GM15510 (cell line): ENCODE results near the gene COL5A2.

Experiments
- POLR2A ChIP-seq: IDR thresholded peaks from 3 replicates; pipeline ENCODE4 v1.6.1; 2011; ENCODE audit warnings: borderline replicate concordance; ENCODE audit not compliant: insufficient read length; ENCODE audit errors: extremely low read depth

Gene COL5A2

DNA sequence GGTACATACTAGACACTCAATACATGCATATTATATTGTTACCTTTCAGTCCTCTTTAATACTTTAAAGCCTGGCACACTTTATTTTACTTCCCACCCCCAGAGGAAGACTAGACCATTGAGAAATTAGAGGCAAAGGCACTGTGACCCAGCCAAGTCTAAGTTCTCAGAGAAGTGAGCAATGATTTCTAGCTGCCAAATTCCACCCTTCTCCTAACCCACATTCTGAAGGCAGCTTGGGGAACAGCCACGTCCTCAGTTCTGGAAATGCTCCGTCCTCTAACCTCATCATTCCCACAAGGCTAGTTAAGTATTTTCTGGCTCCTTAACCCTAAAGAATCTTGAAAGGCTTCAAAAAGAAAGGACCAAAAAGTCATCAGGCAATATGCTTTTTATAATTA lies 86.6 kb downstream of the COL5A2 start:
- TF ChIP-seq POLR2A = no peak

DNA sequence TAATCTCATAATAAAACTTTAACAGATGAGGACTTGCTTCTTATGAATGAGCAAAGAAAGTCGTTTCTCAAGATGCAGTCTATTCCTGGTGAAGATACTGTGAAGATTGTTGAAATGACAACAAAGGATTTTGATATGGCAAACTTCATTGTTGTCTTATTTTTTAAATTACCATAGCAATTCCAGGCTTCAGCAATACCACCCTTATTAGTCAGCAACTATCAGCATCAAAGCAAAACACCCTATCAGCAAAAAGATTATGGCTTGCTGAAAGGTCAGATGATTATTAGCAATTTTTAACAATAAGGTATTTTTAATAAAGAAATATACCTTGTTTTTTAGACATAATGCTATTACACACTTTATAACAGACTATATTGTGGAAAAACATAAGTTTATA lies 88.3 kb downstream of the COL5A2 start:
- no peak for TF ChIP-seq POLR2A

DNA sequence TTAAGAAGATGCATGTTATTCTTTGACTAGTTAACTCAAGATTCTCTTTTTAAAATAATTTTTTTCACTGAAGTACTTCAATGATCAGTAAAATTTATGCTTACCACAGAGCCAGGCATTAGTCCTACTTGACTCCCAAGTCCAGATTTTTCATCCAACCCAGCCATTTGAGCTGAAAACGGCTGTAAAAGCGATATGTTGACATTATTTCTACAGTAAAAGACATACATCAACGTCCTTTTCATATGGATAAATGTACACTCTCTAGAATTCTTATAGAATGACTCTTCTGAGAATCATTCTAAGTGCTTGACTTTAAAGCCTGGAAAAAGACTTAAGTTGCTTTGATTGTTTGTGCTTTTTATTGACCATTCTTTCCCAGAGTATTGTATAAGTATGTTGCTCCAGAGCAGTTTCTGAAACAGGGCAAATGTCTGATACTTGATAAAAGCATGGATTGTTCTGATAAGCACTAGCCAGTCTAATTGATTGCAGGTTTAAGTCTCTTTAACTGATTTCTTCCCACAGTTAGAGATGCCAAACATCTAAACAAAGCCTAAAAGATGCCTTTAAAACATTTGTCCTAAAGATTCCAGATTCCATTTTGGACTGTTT lies 90.9 kb downstream of the COL5A2 start:
- TF ChIP-seq POLR2A = no peak

DNA sequence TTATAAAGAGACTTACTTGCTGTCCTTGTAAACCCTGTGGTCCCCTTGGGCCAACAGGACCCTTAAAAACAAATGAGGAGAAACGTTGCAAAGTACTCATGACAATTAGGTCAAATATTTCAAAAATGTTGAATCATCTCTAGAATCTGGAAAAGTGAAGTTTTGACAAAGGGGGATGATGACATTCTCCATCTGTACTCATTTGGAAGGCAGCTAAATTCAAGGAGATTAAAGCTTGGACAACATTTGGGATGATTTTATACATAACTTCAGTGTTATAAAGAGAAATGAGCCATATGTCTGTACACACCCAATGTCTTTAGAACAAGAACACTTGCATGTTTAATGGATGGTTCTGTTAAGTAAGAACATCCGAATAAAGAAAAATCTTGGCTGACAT lies 92.9 kb downstream of the COL5A2 start:
- no peak for TF ChIP-seq POLR2A

DNA sequence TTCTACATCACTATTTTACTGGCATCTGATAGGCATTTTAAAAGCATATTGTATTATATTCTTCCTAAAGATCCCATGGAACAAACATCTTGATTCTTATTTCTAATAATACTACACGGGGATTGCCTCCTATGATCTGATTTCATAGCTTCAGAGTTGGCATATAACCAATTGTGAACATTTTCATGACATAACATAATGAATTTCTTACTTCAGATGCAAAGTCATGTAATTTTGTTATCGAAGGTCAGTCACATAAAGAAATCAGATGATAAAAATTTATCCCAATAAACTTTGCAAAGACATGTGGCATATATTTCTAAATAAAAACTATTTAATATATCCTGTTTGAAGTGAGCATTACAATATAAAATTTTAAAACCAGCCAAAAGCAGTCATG lies 93.3 kb downstream of the COL5A2 start:
- no peak for TF ChIP-seq POLR2A

DNA sequence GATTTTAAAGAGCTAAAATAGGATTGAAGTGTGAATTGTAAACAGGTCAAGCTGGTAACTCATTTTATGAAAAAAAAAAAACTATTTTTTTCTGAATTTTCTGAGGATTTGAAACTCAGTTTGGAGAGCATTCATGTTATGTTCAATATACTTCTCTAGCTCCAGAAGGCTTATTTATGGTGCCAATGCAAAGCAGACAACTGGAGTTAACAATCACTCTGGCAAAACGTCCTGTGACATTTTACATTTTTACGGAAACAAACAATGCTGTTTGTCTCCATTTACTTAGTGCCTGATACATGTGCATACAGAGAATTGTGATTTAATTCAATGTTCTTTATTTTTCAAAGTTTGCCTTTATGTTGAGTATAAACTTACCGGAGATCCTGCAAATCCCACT lies 96.0 kb downstream of the COL5A2 start:
- TF ChIP-seq POLR2A = no peak

DNA sequence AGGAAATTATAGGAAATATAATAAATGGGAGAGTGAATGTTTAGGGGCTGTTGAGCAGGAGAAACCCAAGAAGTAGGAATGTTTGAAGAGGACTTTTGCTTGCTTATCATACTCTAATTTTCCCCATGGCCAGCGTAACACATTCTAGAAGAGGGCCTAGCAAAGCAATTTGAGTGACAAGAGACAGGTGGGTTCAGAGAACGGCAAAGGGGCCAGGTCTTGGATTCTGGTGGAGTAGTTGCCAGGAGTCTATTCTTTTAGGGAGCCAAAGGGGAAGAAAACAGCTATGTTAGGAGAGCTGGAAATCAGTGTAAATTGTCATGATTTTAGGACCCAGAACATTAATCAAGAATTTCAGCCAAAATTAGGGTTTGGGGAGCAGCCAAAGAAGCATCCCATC lies 96.5 kb downstream of the COL5A2 start:
- no peak for TF ChIP-seq POLR2A

DNA sequence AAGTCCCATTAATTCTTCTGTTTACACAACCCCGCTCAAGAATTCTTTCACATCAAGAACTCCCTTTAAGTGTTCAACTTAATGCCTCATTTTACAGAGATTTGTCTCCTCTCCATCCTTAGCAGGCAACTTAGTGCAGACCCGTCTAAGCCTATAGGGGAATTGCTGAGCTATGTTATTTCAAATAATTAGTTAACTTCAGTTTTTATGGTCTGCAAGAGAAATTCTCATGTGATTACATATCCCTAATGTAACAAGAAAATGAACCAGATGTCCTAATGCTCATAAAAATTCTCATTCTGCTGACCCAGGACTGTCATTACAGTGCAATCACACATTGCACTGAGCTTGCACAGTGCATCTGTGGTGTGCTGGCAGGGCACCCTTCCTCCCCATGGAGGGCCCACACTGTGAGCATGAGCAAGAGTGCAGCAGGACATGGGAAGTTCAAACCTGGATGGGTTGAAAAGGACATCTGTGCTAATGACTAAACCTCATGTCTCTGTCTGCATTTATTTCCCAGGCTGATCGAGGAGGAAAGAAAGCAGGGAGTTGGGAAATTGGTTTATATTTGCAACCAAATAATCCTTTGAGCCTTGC lies 97.1 kb downstream of the COL5A2 start:
- TF ChIP-seq POLR2A = no peak

DNA sequence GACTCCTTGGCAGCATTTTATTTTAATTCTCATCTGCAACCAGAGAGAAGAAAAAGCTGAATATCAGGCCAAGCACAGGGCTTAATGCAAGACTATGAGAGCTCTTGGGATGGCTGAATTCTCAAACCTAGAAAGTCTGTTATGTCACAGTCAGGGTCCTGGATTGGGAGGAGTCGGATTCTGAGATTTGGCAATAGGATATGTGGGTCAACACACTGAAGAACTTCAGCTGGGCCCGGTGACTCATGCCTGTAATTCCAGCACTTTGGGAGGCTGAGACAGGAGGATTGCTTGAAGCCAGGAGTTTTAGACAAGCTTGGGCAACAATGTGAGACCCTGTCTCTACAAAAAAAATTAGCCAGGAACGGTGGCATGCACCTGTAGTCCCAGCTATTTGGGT lies 103.0 kb downstream of the COL5A2 start:
- TF ChIP-seq POLR2A = no peak

DNA sequence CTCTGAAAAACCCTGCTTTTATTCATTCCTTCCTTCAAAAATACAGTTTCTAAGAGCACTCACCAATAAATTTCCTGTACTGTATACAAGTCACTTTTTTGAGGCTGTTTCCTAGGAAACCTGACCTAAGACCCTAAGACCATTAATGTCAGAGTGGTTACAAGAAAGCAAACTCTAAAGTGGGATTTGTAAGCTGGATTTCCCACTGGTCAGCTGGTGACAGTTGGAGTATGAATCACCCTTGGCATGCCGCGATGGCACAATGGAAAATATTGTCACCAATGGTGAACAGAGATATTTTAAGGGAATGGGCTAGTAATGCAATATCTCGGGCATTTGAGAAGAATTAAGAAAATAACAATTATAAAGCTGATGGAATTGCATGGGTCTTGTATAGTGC lies 103.4 kb downstream of the COL5A2 start:
- TF ChIP-seq POLR2A = no peak

DNA sequence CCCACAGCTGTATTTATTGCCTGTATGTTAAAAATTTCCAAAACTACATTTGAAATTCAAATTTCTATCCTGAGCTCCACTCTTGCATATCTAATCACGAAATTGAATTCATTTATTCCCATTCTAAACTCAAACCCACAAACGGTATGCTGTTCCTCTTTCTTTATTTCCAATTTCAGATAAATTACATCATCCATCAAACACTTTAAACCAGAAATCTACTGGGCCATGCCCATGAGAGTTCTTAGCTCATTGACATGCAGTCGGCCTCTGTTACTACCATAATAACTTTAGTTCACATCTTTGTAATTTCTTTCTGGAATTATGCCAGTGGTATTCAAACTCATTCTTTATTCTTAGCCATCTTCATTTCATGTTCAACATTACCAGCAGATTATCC lies 105.1 kb downstream of the COL5A2 start:
- no peak for TF ChIP-seq POLR2A

DNA sequence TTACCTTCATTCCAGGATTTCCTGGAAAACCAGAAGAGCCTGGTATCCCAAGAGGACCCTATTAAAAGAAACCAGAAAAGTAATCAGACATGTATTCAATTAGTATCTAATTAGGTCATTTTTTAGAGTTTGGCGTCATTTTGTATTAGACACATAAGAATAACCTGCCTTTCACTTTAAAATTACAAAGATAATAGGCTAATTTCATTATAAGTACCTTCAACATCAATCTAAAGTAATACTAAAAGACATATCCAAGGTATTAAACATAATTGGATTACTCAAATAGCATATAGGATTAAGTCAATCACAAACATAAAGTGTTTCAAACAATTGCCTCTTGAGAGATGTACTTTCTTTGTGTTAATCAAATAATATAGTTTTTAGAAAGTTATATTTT lies 107.5 kb downstream of the COL5A2 start:
- TF ChIP-seq POLR2A = no peak

DNA sequence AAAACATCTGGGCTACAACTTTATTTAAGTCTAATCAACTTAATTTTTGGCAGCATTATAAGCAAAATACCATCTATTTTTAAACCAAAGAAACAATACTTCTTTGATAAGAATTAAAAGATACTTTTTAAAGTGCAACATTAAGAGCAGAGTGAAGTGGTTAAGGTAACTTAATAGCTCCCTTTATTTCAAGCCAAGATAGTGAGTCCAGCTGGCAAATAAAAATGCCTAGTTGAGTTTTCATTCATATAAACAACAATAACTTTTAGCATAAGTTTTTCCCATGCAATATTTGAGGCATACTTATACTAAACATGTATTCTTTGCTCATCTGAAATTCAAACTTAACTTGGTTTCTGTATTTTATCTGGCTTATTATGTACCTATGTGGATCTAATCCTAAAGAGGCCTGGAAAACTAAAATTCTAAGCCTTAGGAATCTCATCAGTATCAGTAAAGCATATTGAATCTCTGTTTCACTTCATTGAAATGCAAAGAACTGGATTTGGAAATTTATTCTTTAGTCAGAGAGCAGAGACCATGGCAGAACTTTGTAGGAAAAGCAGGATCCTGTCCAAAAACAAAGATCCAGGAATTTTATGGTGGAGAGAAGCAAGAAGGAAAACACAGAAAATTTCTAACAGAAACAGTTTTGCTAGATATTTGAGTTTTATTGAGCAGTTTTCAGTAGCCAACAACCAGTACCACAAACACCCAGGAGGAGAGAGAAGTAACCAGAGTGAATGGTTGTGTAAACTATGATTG lies 109.5 kb downstream of the COL5A2 start:
- no peak for TF ChIP-seq POLR2A

DNA sequence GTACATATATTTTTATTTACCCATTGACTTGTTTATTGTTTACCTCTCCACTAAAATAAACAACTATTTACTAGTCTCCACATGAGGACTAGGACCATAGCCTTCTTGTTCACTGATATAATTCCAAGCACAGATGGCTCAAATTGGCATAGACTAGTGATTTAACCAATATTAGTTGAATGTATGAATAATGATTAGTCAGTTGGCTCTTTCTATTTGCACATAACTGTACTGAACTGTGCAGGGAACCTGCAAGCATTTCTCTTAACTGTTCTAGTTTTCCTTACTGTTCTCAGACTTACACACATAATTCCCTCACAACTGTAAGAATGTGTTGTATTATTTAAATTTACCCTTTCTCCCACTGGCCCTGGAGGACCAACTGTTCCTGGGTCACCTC lies 113.5 kb downstream of the COL5A2 start:
- TF ChIP-seq POLR2A = no peak

DNA sequence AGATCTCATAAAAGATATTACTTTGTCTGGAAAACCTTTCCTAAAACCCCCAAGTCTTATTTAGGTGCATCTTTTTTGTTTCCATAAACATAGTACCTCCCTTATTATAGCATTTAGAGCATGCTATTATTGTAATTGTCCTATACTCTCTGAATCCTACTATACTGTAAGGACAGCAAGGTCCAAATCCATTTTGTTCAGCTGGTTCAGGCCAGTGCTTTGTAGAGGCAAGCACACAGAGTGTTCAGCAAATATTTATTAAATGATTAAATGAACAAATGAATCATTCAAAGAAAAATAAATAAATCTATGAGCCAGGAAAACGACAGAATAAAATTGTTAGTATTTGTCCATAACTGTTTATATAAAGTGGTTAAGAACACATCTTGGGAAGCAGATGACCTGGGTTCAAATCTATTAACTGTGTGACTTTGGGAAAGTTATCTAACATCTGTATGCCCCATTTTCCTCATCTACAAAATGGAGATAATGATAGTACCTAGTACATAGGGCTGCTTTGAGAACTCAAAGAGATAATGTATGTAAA lies 119.4 kb downstream of the COL5A2 start:
- TF ChIP-seq POLR2A = no peak

DNA sequence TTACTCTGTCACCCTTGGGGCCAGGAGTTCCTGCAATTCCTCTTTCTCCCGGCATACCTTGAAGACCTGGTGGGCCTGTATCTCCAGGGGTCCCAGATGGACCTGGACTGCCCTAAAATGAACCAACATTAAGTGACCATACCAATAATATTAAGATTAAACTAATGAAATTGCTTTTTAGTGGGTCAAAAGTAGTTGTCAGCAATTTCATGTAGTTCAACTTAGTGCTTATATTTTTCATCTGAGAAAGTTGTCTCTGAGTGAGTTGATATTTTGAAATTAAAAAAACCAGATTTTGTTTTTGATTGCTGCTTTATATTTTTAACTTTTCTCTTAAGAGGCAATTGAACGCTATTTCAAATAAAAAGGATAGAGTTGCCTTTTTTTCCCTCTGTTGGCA lies 122.2 kb downstream of the COL5A2 start:
- TF ChIP-seq POLR2A = no peak
